WTC11 (cell line): ENCODE data around the gene MBNL1. TPM values are rescaled to one million over a fixed set of nuclear protein-coding genes. Genes with fewer than 3 reads are reported as not detected.

Source experiments
- ATAC-seq: fragments of 200-7000 bp; cut with Tn5 transposase; 2 replicates; pipeline ENCODE4 v1.10.0; 2021; ENCODE audit warnings: mild to moderate bottlenecking, moderate library complexity
- CTCF ChIA-PET: fragments of 300-600 bp; sonication (Branson Sonifier 250); formaldehyde crosslinking; loops from one replicate; lab custom pipeline; 2021; ENCODE audit warnings: antibody characterized with exemption; lab: Charles Lee
- POLR2A ChIA-PET: fragments of 350-600 bp; sonication (Branson Sonifier 250); formaldehyde crosslinking; loops from one replicate; lab custom pipeline; 2021; ENCODE audit warnings: antibody characterized with exemption; lab: Charles Lee
- DNase-seq: peaks from one replicate; pipeline ENCODE4 v3.0.0; 2021; ENCODE audit warnings: low spot score
- H3K27ac Mint-ChIP-seq: 2 replicates; pipeline ENCODE4 v1.8.0; 2021; ENCODE audit warnings: mixed read lengths
- H3K27me3 Mint-ChIP-seq: 2 replicates; pipeline ENCODE4 v1.8.0; 2021; ENCODE audit warnings: low read depth, mild to moderate bottlenecking, moderate library complexity, mixed read lengths
- H3K36me3 Mint-ChIP-seq: 2 replicates; pipeline ENCODE4 v1.8.0; 2021; ENCODE audit warnings: mixed read lengths
- H3K4me1 Mint-ChIP-seq: 2 replicates; pipeline ENCODE4 v1.8.0; 2022; ENCODE audit warnings: mixed read lengths
- H3K4me3 Mint-ChIP-seq: 2 replicates; pipeline ENCODE4 v1.8.0; 2021; ENCODE audit warnings: mild to moderate bottlenecking, moderate library complexity, mixed read lengths
- H3K9me3 Mint-ChIP-seq: 2 replicates; pipeline ENCODE4 v1.8.0; 2021; ENCODE audit warnings: mixed read lengths
- AR ChIP-seq: fragments of 250-450 bp; sonication (Bioruptor Pico); IDR thresholded peaks from 2 replicates; pipeline ENCODE4 v1.9.0; 2021; ENCODE audit warnings: mild to moderate bottlenecking
- ARID4B ChIP-seq: sonication (generic); formaldehyde crosslinking; IDR thresholded peaks from 2 replicates; pipeline ENCODE4 v1.8.0; 2023; ENCODE audit warnings: missing genetic modification reagents, mild to moderate bottlenecking, borderline replicate concordance
- CREB1 ChIP-seq: sonication (generic); formaldehyde crosslinking; IDR thresholded peaks from 2 replicates; pipeline ENCODE4 v1.8.0; 2023; ENCODE audit warnings: mild to moderate bottlenecking, missing genetic modification reagents
- E2F4 ChIP-seq: sonication (generic); formaldehyde crosslinking; IDR thresholded peaks from 2 replicates; pipeline ENCODE4 v1.8.1; 2022; ENCODE audit warnings: low read depth, mild to moderate bottlenecking, moderate library complexity, missing genetic modification reagents, borderline replicate concordance
- FOXP1 ChIP-seq: sonication (generic); formaldehyde crosslinking; IDR thresholded peaks from 2 replicates; pipeline ENCODE4 v1.8.0; 2022; ENCODE audit warnings: missing genetic modification reagents, mild to moderate bottlenecking, moderate library complexity, borderline replicate concordance
- JAZF1 ChIP-seq: fragments of 250-450 bp; sonication (Bioruptor Pico); IDR thresholded peaks from 2 replicates; pipeline ENCODE4 v1.9.0; 2021; ENCODE audit warnings: moderate library complexity, mild to moderate bottlenecking, inconsistent platforms
- KAT7 ChIP-seq: sonication (generic); formaldehyde crosslinking; IDR thresholded peaks from 2 replicates; pipeline ENCODE4 v1.8.1; 2023; ENCODE audit warnings: missing genetic modification reagents, mild to moderate bottlenecking, borderline replicate concordance
- MLX ChIP-seq: sonication (generic); formaldehyde crosslinking; IDR thresholded peaks from 2 replicates; pipeline ENCODE4 v1.8.1; 2023; ENCODE audit warnings: mild to moderate bottlenecking, missing genetic modification reagents, moderate library complexity
- MYBL2 ChIP-seq: sonication (generic); formaldehyde crosslinking; IDR thresholded peaks from 2 replicates; pipeline ENCODE4 v1.8.1; 2023; ENCODE audit warnings: mild to moderate bottlenecking, moderate library complexity, missing genetic modification reagents
- NFYB ChIP-seq: sonication (generic); formaldehyde crosslinking; conservative IDR thresholded peaks from 2 replicates; pipeline ENCODE4 v1.8.0; 2022; ENCODE audit warnings: low read depth, missing genetic modification reagents
- PRRX2 ChIP-seq: fragments of 250-450 bp; sonication (Bioruptor Pico); IDR thresholded peaks from 2 replicates; pipeline ENCODE4 v1.8.0; 2021; ENCODE audit warnings: mild to moderate bottlenecking
- STAT6 ChIP-seq: sonication (generic); formaldehyde crosslinking; conservative IDR thresholded peaks from 2 replicates; pipeline ENCODE4 v1.8.1; 2023; ENCODE audit warnings: mild to moderate bottlenecking, low read depth, missing genetic modification reagents, moderate library complexity
- TP53 ChIP-seq: sonication (generic); formaldehyde crosslinking; IDR thresholded peaks from 2 replicates; pipeline ENCODE4 v1.8.1; 2023; ENCODE audit warnings: mild to moderate bottlenecking, missing genetic modification reagents
- USF1 ChIP-seq: sonication (generic); formaldehyde crosslinking; IDR thresholded peaks from 2 replicates; pipeline ENCODE4 v1.8.0; 2022; ENCODE audit warnings: mild to moderate bottlenecking, missing genetic modification reagents
- USF2 ChIP-seq: sonication (generic); formaldehyde crosslinking; IDR thresholded peaks from 2 replicates; pipeline ENCODE4 v1.8.1; 2023; ENCODE audit warnings: mild to moderate bottlenecking, missing genetic modification reagents, moderate library complexity
- ZMAT4 ChIP-seq: fragments of 250-450 bp; sonication (Bioruptor Pico); IDR thresholded peaks from 2 replicates; pipeline ENCODE4 v1.9.0; 2021; ENCODE audit warnings: mild to moderate bottlenecking
- ZNF138 ChIP-seq: sonication (generic); formaldehyde crosslinking; conservative IDR thresholded peaks from 2 replicates; pipeline ENCODE4 v1.8.1; 2022; ENCODE audit warnings: mild to moderate bottlenecking, moderate library complexity, missing genetic modification reagents
- ZSCAN18 ChIP-seq: fragments of 250-450 bp; sonication (Bioruptor Pico); IDR thresholded peaks from 2 replicates; pipeline ENCODE4 v2.1.2; 2022; ENCODE audit warnings: mild to moderate bottlenecking, moderate library complexity
- total RNA-seq: library from RNA; stranded (reverse); gene quantifications from 3 replicates; pipeline ENCODE4 v1.2.3, GENCODE V29; 2021

Gene MBNL1
- total RNA-seq, 1 experiment from 2014 or later: 20.4 TPM

- ChIA-PET CTCF (no interaction called here), POLR2A (no interaction called here)
- no peaks in the 10 kb centered on the region for H3K27me3 Mint-ChIP-seq
- H3K9me3 Mint-ChIP-seq: no peaks in the 10 kb centered on the region
- no peak overlapping the region for H3K4me3 Mint-ChIP-seq
- H3K36me3 Mint-ChIP-seq: no peaks in the 10 kb centered on the region
- no peak for DNase-seq
- peak overlapping the region; percentile 57 for H3K27ac Mint-ChIP-seq
- ATAC-seq: no peak
- TF ChIP-seq ZSCAN18 (CRISPR knock-in tag): no peak
- TF ChIP-seq JAZF1 (CRISPR knock-in tag): no peak
- TF ChIP-seq FOXP1 (CRISPR knock-in tag): no peak
- no peak for TF ChIP-seq MYBL2 (CRISPR knock-in tag)
- TF ChIP-seq ZNF138 (CRISPR knock-in tag): no peak
- TF ChIP-seq AR (CRISPR knock-in tag): no peak
- no peak for TF ChIP-seq NFYB (CRISPR knock-in tag)
- no peak for TF ChIP-seq USF2 (CRISPR knock-in tag)
- TF ChIP-seq MLX: no peak
- TF ChIP-seq STAT6 (CRISPR knock-in tag): no peak
- TF ChIP-seq TP53: no peak
- no peak for TF ChIP-seq KAT7 (CRISPR knock-in tag)
- TF ChIP-seq CREB1 (CRISPR knock-in tag): no peak
- TF ChIP-seq ARID4B (CRISPR knock-in tag): no peak
- no peak for TF ChIP-seq E2F4 (CRISPR knock-in tag)
- TF ChIP-seq ZMAT4 (CRISPR knock-in tag): no peak
- no peak for TF ChIP-seq PRRX2 (CRISPR knock-in tag)
- TF ChIP-seq USF1 (CRISPR knock-in tag): no peak
- peaks cover 26% of the 10 kb centered on the region for H3K4me1 Mint-ChIP-seq
Measured at GRCh38 chr3:152290374-152290773, 21.6 kb downstream of the MBNL1 start.
